HG02938 (cell line): Measurements from ENCODE around the gene GHR.

ENCODE experiments used
- ATAC-seq: cut with Tn5 transposase; IDR thresholded peaks from one replicate; pipeline ENCODE4 v1.9.1; 2021; ENCODE audit warnings: mild to moderate bottlenecking, moderate library complexity; ENCODE audit not compliant: unreplicated experiment

GHR gene

DNA sequence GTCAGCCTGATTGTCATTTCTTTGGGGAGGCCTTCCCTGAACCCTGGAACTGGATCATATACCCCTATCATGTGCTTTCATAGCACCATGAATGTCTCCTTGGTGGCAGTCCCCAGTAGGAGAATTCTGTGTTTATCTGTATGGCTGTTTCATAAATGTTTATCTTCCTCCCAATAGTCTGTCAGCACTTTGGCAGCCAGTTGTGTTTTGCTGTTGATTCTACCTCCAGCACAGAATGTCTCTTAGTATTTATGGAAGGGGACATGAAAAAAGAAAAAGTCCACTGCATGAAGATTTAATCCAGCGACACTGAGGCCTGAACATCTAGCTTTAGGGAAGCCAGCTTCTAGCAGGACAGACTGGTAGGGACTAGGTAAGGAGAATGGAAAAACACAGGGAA, 38.3 kb downstream of the GHR start:
- no peak for ATAC-seq

DNA sequence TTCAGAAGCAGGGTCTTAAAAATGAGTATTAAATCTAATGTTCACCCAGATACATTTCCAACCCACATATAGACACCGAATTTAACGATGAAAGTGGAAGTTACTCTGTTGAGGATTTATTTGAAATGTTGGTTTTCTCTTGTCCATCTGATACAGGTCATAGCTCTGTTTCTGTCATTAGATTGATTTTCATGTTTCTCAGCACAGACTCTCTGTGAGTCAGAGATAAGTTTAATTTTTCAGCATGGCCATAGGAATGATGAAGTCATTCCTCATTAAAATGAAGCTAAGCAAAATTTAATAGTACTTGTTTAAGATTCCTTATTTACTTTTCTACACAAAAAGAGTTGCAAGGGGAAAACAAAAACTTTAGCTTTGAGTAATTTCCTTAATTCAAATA, 38.8 kb downstream of the GHR start:
- no peak for ATAC-seq

GRCh38 chr5:42467572-42467971, 44.3 kb downstream of the GHR start:
- ATAC-seq = no peak

DNA sequence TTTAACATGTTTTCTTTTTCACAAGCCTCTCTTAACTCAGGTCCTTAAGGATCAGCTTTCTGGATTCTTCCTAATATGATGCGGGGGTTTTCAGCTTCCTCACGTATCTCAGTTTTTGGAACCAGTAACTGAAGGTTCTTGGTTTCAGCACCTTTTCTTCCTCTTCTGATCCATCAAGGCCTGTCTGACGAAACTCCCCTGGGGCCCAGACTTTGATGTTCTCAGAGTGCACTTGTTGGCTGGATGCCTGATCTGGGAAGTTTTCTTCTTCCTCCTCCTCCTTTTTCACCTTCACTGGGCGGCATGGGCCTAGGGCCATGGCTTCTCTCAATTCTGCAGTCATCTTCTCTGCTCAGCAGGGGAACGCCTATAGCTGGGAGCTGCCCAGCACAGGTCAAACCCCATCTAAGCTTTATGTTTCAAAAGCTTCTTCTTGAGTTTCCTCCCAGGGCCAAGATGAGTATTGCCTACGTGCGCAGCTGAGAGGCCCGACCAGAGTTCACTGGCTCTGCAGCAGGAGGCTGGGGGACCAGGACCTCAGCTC, 44.8 kb downstream of the GHR start:
- no peak for ATAC-seq

GRCh38 chr5:42483472-42484154, 60.4 kb downstream of the GHR start:
- peak; percentile 88 for ATAC-seq

- ATAC-seq = no peak
Measured at GRCh38 chr5:42487077-42487476, 63.8 kb downstream of the GHR start.

- ATAC-seq = no peak
Measured at GRCh38 chr5:42487821-42488220, 64.6 kb downstream of the GHR start.

GRCh38 chr5:42490831-42491230, 67.6 kb downstream of the GHR start:
- ATAC-seq = no peak

- no peak for ATAC-seq
Measured at GRCh38 chr5:42491699-42492098, 68.5 kb downstream of the GHR start.

- no peak for ATAC-seq
Measured at GRCh38 chr5:42492974-42493373, 69.7 kb downstream of the GHR start.

- ATAC-seq = no peak
Measured at GRCh38 chr5:42494414-42494813, 71.2 kb downstream of the GHR start.

DNA sequence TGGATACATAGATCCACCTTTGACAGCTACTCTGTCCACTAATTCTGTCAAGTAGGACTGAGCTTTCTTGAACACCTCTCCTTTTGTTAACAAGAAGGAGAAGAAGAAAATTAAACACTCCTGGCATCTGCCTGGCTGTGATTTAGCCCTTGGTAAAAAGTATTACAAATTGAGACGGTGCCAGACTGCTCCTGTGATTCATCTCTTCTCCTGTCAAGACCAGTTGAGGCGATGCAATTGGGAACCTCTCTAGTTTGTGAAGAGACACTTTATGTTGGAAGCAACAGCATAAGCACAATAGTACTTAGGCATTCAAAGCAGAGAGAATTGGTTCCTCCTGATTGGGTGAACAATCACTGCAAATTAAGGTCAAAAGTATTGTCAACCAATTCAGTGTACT, 72.7 kb downstream of the GHR start:
- no peak for ATAC-seq

- ATAC-seq = no peak
Measured at GRCh38 chr5:42496397-42497156, 73.3 kb downstream of the GHR start.

- no peak for ATAC-seq
Measured at GRCh38 chr5:42498000-42498399, 74.8 kb downstream of the GHR start.

DNA sequence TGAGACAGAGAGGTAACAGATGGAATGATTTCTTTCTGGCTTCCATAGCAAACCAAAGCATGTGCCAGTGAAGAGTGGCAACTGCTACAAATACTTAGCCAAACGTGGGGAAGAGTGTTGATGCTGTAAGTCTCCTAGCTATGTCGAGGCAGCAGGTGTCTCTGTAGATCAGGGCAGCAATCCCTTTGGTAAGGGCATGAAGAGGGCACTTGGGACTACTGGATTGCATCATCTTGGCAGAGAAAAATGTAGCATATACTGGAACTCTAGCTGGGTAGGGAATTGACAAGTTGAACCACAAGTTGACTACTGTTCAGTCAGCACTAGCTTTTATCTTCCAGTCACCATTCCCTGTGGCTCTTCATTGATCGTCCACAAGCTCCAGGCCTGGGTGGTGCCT, 75.8 kb downstream of the GHR start:
- no peak for ATAC-seq

GRCh38 chr5:42500003-42500599, 76.9 kb downstream of the GHR start:
- no peak for ATAC-seq

DNA sequence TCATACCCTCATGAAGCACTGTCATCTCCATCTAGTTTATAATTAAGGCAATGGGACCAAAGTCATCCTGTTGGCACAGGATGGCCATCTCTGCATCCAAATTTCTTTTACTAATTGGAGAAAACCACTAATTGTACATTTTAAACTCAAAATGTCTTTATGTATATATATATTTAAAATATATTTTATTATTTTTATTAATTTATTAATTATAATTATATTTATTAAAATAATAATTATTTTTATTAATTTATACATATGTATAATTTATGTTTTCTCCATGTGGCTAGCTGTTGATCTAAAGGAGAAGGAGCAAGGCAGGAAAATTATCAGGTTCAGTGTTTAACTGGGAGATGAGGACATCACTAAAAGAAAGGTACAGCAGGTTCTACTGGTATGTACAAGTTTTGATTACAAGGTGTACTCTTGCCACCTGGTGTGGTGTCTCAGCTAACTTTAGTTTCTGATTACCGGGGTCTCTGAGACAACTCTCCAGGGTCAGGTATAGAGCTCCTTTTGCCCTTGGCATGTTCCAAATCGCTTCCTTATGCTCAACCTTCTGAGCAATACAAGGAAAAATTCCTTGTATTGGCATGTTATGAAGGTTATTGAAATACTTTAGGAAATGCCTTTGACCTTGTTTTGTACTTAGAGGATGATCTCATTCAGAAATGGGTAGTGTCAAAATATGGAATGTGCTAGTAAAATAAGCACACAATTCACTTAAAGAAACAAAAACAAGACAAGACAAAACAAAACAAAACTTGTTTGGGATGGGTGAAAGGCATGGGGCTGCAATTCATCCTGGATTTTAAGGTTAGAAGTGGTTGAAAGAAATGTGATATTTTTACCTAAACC, 79.6 kb downstream of the GHR start:
- ATAC-seq = no peak

GRCh38 chr5:42506662-42507061, 83.4 kb downstream of the GHR start:
- no peak for ATAC-seq

DNA sequence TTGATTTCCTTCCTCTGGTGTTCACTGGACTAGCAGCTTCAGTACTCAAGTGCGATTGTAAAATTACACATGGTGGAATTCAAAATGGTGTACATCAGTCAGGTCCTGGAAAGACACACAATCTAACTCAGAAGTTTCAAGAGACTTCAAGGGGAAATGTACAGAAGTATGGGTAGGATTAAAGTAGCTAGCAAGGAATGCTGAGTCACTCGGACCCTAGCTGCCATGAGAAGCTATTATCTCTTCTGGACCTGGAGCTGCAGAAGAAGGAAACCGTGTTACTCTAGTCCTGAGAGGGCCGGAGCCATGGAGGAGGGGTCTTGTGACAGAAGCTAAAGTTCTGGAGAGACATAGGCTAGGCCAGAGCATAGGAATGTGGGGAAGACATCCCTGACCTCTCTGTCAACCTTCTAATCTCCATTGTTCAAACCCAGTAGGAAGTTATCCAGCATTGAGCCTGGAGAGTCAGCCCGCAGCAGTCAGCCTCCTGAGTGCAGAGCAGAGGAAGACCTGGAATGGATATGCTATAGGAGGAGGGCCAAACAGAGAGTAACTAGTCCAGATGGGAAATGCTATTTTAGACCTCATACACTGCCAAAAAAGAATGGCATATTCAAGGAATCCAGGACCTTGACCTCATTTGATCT, 84.3 kb downstream of the GHR start:
- ATAC-seq = no peak

GRCh38 chr5:42513246-42513645, 90.0 kb downstream of the GHR start:
- no peak for ATAC-seq

GRCh38 chr5:42514754-42515153, 91.5 kb downstream of the GHR start:
- no peak for ATAC-seq
